Neuronal stem cell (in vitro differentiated cells): ENCODE data around the gene ARL6IP4.

Experiments used
- DNase-seq: peaks from one replicate; pipeline ENCODE4 v3.0.0-alpha.2; 2013; ENCODE audit warnings: low spot score
- H2AFZ ChIP-seq: one replicate; pipeline ENCODE4 v1.6.1; 2013; ENCODE audit warnings: mild to moderate bottlenecking, low read length, inconsistent platforms
- H2AK5ac ChIP-seq: 2 replicates; pipeline ENCODE4 v1.6.1; 2013; ENCODE audit warnings: low read depth, mild to moderate bottlenecking, inconsistent platforms, low read length, moderate library complexity, mixed read lengths
- H2BK120ac ChIP-seq: 2 replicates; pipeline ENCODE4 v1.6.1; 2013; ENCODE audit warnings: low read depth, mild to moderate bottlenecking, inconsistent platforms, low read length, moderate library complexity, mixed read lengths
- H2BK12ac ChIP-seq: one replicate; pipeline ENCODE4 v1.6.1; 2013; ENCODE audit warnings: low read length, inconsistent platforms
- H2BK15ac ChIP-seq: 2 replicates; pipeline ENCODE4 v1.6.1; 2013; ENCODE audit warnings: mild to moderate bottlenecking, low read length, inconsistent platforms, mixed read lengths
- H2BK5ac ChIP-seq: one replicate; pipeline ENCODE4 v1.6.1; 2013; ENCODE audit warnings: inconsistent platforms, mild to moderate bottlenecking, low read length, moderate library complexity
- H3K14ac ChIP-seq: one replicate; pipeline ENCODE4 v1.6.1; 2013; ENCODE audit warnings: low read length, inconsistent platforms
- H3K18ac ChIP-seq: 2 replicates; pipeline ENCODE4 v1.6.1; 2013; ENCODE audit warnings: low read length, inconsistent platforms
- H3K23ac ChIP-seq: 2 replicates; pipeline ENCODE4 v1.6.1; 2013; ENCODE audit warnings: low read depth, mild to moderate bottlenecking, mixed read lengths, low read length, inconsistent platforms; ENCODE audit not compliant: poor library complexity
- H3K27ac ChIP-seq: replicated peaks from 3 replicates; pipeline ENCODE4 v1.5.1; 2013; ENCODE audit warnings: low read length, inconsistent platforms
- H3K27me3 ChIP-seq, 3 experiments: 2 replicates each; pipeline ENCODE4 v1.6.1; 2013; ENCODE audit warnings: low read length in 3 of 3, mild to moderate bottlenecking in 2 of 3, inconsistent platforms in 1 of 3, low read depth in 1 of 3, mixed read lengths in 1 of 3, moderate library complexity in 1 of 3; ENCODE audit not compliant: control insufficient read depth in 3 of 3, insufficient read depth in 3 of 3
- H3K36me3 ChIP-seq, 2 donors: replicated peaks in 1 of 2; 2 replicates each; pipeline ENCODE4 v1.6.1; 2013; ENCODE audit warnings: low read length in 2 of 2; ENCODE audit not compliant: control insufficient read depth in 2 of 2, insufficient read depth in 2 of 2
- H3K4ac ChIP-seq: 2 replicates; pipeline ENCODE4 v1.6.1; 2013; ENCODE audit warnings: inconsistent platforms, mild to moderate bottlenecking, low read length, moderate library complexity
- H3K4me1 ChIP-seq, 2 donors: 1 replicate in 1 of 2; 2 replicates in 1 of 2; pipeline ENCODE4 v1.6.1; 2013; ENCODE audit warnings: low read length in 2 of 2, low read depth in 1 of 2; ENCODE audit not compliant: control insufficient read depth in 2 of 2, insufficient read depth in 1 of 2
- H3K4me2 ChIP-seq: one replicate; pipeline ENCODE4 v1.6.1; 2013; ENCODE audit warnings: mild to moderate bottlenecking, low read length, inconsistent platforms; ENCODE audit not compliant: insufficient read depth, poor library complexity, severe bottlenecking
- H3K4me3 ChIP-seq, 2 donors: 2 replicates each; pipeline ENCODE4 v1.5.1; 2013; ENCODE audit warnings: low read length in 2 of 2, mild to moderate bottlenecking in 2 of 2, inconsistent platforms in 1 of 2, moderate library complexity in 1 of 2
- H3K79me1 ChIP-seq: one replicate; pipeline ENCODE4 v1.6.1; 2013; ENCODE audit warnings: low read depth, mild to moderate bottlenecking, inconsistent platforms, low read length, moderate library complexity
- H3K9ac ChIP-seq: one replicate; pipeline ENCODE4 v1.6.1; 2013; ENCODE audit warnings: mild to moderate bottlenecking, low read depth, low read length, inconsistent platforms; ENCODE audit not compliant: poor library complexity
- H3K9me3 ChIP-seq, 2 donors: replicated peaks in 1 of 2; 2 replicates each; pipeline versions ENCODE3 to v1.6.1; 2013; ENCODE audit warnings: low read length in 2 of 2, mild to moderate bottlenecking in 2 of 2, inconsistent platforms in 1 of 2, low read depth in 1 of 2, mixed read lengths in 1 of 2, moderate library complexity in 1 of 2; ENCODE audit not compliant: control insufficient read depth in 2 of 2, insufficient read depth in 1 of 2
- H4K8ac ChIP-seq: one replicate; pipeline ENCODE4 v1.6.1; 2013; ENCODE audit warnings: low read depth, mild to moderate bottlenecking, inconsistent platforms, low read length, moderate library complexity
- H4K91ac ChIP-seq: one replicate; pipeline ENCODE4 v1.6.1; 2013; ENCODE audit warnings: low read length, low read depth, mild to moderate bottlenecking, inconsistent platforms; ENCODE audit not compliant: poor library complexity
- WGBS, 2 donors: extraction: QIAGEN DNeasy Blood & Tissue Kit; methylation state at CpG; one replicate each; pipeline ENCODE4 v1.1.7; 2013; ENCODE audit warnings: missing lambda C conversion rate in 2 of 2, mixed read lengths in 1 of 2; ENCODE audit not compliant: insufficient read length in 2 of 2, insufficient replicate concordance in 1 of 2; ENCODE audit errors: extremely low coverage in 2 of 2; 5-methylcytosine and 5-hydroxymethylcytosine counted together

ARL6IP4 gene

DNA sequence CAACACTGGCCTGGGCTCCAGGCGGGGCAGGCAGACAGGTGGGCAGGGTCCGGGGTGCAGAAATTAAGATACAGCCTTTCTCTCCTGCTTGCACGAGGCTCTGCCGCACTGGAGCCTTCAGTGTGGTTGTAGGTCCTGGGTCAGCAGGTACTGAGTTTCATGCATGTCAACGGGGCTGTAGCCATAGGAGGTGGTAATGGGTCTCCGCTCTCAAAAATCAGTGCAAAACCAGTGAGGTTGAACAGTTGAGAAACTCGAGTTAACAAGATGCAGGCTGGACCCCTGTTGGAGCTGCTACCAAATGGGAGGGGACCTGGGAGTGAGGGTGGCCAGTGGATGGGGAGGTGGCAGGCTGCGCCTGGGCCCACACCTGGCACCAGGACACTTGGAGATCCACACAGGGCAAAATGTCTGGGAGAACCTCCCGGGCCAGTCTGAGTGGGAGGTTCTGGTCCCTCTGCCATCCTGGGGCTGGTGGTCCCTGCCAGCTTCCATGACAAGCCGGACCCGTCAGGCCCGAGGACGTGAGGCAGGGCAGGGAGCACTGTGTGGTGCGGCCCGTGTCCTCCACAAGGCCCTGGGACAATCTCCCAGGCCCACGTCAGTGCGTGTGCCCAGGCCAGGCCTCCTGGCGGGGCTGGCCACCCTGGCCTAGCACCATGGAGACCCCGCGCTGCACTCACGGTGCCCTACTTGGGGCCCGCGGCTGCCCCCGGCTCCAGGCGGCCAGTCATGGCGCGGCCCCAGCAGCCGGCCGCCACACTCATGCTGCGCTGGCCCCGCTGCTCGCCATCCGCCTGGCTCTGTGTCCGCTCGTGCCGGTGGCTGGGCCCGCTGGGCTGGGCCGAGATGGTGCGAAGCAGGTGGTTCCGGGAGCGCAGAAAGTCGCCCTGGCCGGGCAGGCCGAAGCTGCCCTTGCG lies 5.1 kb downstream of the ARL6IP4 start:
- no peak overlapping the region for H2BK120ac ChIP-seq
- no CpG with 5 or more reads among the region's 45 CpGs for WGBS, 2 donors

GRCh38 chr12:122986258-122986871 lies 5.9 kb downstream of the ARL6IP4 start:
- H2BK5ac ChIP-seq = no peak overlapping the region
- WGBS, 2 donors = no CpG with 5 or more reads among the region's 40 CpGs
- peaks cover 12 to 38% of the 10 kb centered on the region in 2 donors for H3K36me3 ChIP-seq
- no peak overlapping the region for H3K4ac ChIP-seq
- DNase-seq = no peak
- no peak overlapping the region for H3K4me2 ChIP-seq
- no peak overlapping the region for H4K91ac ChIP-seq
- H3K18ac ChIP-seq = no peak overlapping the region
- no peak overlapping the region for H2BK120ac ChIP-seq
- no peak overlapping the region for H3K27ac ChIP-seq
- H3K27me3 ChIP-seq = no peaks in the 10 kb centered on the region
- no peak overlapping the region for H2BK15ac ChIP-seq
- H3K79me1 ChIP-seq = peaks cover 7% of the 10 kb centered on the region
- peak overlapping the region; percentile 96 for H4K8ac ChIP-seq
- peaks cover 6 to 38% of the 10 kb centered on the region in 2 donors for H3K4me1 ChIP-seq
- no peak overlapping the region for H3K9ac ChIP-seq
- H2AK5ac ChIP-seq = no peak overlapping the region
- H3K23ac ChIP-seq = peak overlapping the region; percentile 31
- H3K4me3 ChIP-seq = no peak overlapping the region
- no peak overlapping the region for H2AFZ ChIP-seq
- no peaks in the 10 kb centered on the region for H3K9me3 ChIP-seq
- H3K14ac ChIP-seq = no peak overlapping the region
- H2BK12ac ChIP-seq = no peak overlapping the region

More for the DNA sequence above, 5.1 kb downstream of the ARL6IP4 start:
- H2BK15ac ChIP-seq = no peak overlapping the region
- H3K4me1 ChIP-seq = peaks cover 8 to 39% of the 10 kb centered on the region in 2 donors
- H3K4ac ChIP-seq = no peak overlapping the region
- peaks cover 12 to 38% of the 10 kb centered on the region in 2 donors for H3K36me3 ChIP-seq
- H2AFZ ChIP-seq = peak overlapping the region; percentile 69
- no peak overlapping the region for H3K9ac ChIP-seq
- no peak overlapping the region for H3K18ac ChIP-seq
- no peak overlapping the region for H3K4me2 ChIP-seq
- H4K8ac ChIP-seq = peak overlapping the region; percentile 96
- no peak overlapping the region for H3K4me3 ChIP-seq
- peak overlapping the region; percentile 31 for H3K23ac ChIP-seq
- no peak overlapping the region for H3K27ac ChIP-seq
- no peak overlapping the region for H3K14ac ChIP-seq
- peaks cover 11% of the 10 kb centered on the region for H3K79me1 ChIP-seq
- H2AK5ac ChIP-seq = peak overlapping the region; percentile 56
- H2BK5ac ChIP-seq = no peak overlapping the region
- no peak overlapping the region for H2BK12ac ChIP-seq
- no peak overlapping the region for H4K91ac ChIP-seq
- DNase-seq = no peak
- H3K27me3 ChIP-seq = no peaks in the 10 kb centered on the region
- H3K9me3 ChIP-seq = no peaks in the 10 kb centered on the region

GRCh38 chr12:122987086-122987951 lies 6.8 kb downstream of the ARL6IP4 start:
- Histone ChIP-seq H2BK5ac (no peak overlapping the region), H4K91ac (no peak overlapping the region), H3K4ac (no peak overlapping the region), H3K27ac (no peak overlapping the region), H3K14ac (peak overlapping the region; percentile 38), H2BK15ac (no peak overlapping the region), H2AK5ac (peak overlapping the region; percentile 63), H3K9me3 (no peaks in the 10 kb centered on the region), H3K36me3 (peaks cover 8 to 29% of the 10 kb centered on the region in 2 donors), H3K4me1 (peaks cover 0 to 30% of the 10 kb centered on the region in 2 donors), H3K18ac (no peak overlapping the region), H2AFZ (no peak overlapping the region), H3K23ac (peak overlapping the region; percentile 55), H2BK120ac (no peak overlapping the region), H3K4me2 (peak overlapping the region; percentile 14), H3K27me3 (no peaks in the 10 kb centered on the region), H3K79me1 (peaks cover 3% of the 10 kb centered on the region), H3K4me3 (peak overlapping the region in 1 of 2 donors; percentile 28), H4K8ac (peak overlapping the region; percentile 65), H2BK12ac (no peak overlapping the region), H3K9ac (peak overlapping the region; percentile 60)
- no peak for DNase-seq
- no CpG with 5 or more reads among the region's 39 CpGs for WGBS, 2 donors
